Endodermal cell (in vitro differentiated cells): Measurements from ENCODE around the gene NEBL. TPM values are rescaled to one million over a fixed set of nuclear protein-coding genes. Genes with fewer than 3 reads are reported as not detected.

Source experiments
- DNase-seq: peaks from one replicate; pipeline ENCODE4 v3.0.0-alpha.2; 2017
- H3K27ac ChIP-seq: 2 replicates; pipeline ENCODE4 v1.5.1; 2013; ENCODE audit warnings: mild to moderate bottlenecking, low read depth, low read length, moderate library complexity
- H3K27me3 ChIP-seq: 2 replicates; pipeline ENCODE4 v1.6.1; 2013; ENCODE audit warnings: mild to moderate bottlenecking, low read length, moderate library complexity; ENCODE audit not compliant: insufficient read depth, control insufficient read depth, poor library complexity, severe bottlenecking
- H3K36me3 ChIP-seq: 2 replicates; pipeline ENCODE4 v1.7.0; 2013; ENCODE audit warnings: mild to moderate bottlenecking, low read length, moderate library complexity; ENCODE audit not compliant: control insufficient read depth, insufficient read depth
- H3K4me1 ChIP-seq: one replicate; pipeline ENCODE4 v1.7.0; 2013; ENCODE audit warnings: low read length; ENCODE audit not compliant: control insufficient read depth, insufficient read depth
- H3K4me3 ChIP-seq: 2 replicates; pipeline ENCODE4 v1.5.1; 2013; ENCODE audit warnings: mild to moderate bottlenecking, low read length, moderate library complexity
- H3K9ac ChIP-seq: 2 replicates; pipeline ENCODE4 v1.6.1; 2013; ENCODE audit warnings: mild to moderate bottlenecking, low read length, moderate library complexity; ENCODE audit not compliant: poor library complexity, severe bottlenecking; ENCODE audit errors: extremely low read depth
- H3K9me3 ChIP-seq: 2 replicates; pipeline ENCODE4 v1.6.1; 2013; ENCODE audit warnings: mild to moderate bottlenecking, low read length, moderate library complexity; ENCODE audit not compliant: control insufficient read depth
- H3K27ac Mint-ChIP-seq: 2 replicates; pipeline ENCODE4 v1.8.0; 2020; ENCODE audit warnings: mixed read lengths
- H3K27me3 Mint-ChIP-seq: 2 replicates; pipeline ENCODE4 v1.8.0; 2021; ENCODE audit warnings: mild to moderate bottlenecking, mixed read lengths; ENCODE audit not compliant: insufficient read depth
- H3K36me3 Mint-ChIP-seq: 2 replicates; pipeline ENCODE4 v1.8.0; 2020; ENCODE audit warnings: low read depth, mixed read lengths
- H3K4me1 Mint-ChIP-seq: 2 replicates; pipeline ENCODE4 v1.8.0; 2020; ENCODE audit warnings: mixed read lengths
- H3K4me3 Mint-ChIP-seq: 2 replicates; pipeline ENCODE4 v1.8.0; 2020; ENCODE audit warnings: mild to moderate bottlenecking, moderate library complexity, mixed read lengths
- H3K9me3 Mint-ChIP-seq: 2 replicates; pipeline ENCODE4 v1.8.0; 2020; ENCODE audit warnings: mild to moderate bottlenecking, mixed read lengths
- WGBS, 2 experiments: methylation state at CpG; one replicate each; pipeline versions ENCODE4 v1.1.5 to v1.1.7; 2013; ENCODE audit warnings: missing lambda C conversion rate in 2 of 2, mixed read lengths in 1 of 2; ENCODE audit not compliant: insufficient coverage in 1 of 2, insufficient read length in 1 of 2; 5-methylcytosine and 5-hydroxymethylcytosine counted together
- total RNA-seq, 2 donors: library from RNA; stranded (reverse); fragmentation: NEBNext Ultra II Directional in 1 of 2; extraction: Animal tissue kit (Norgen Biotek cat#: 25700) in 1 of 2; gene quantifications; 2 replicates in 1 of 2; 3 replicates in 1 of 2; pipeline ENCODE4 v1.2.1, GENCODE V29; 2021
- TF ChIP-seq, protein P1 (sequence below): fragments of 200-600 bp; sonication (generic); conservative IDR thresholded peaks from 2 replicates; pipeline ENCODE4 v1.5.0; 2021; ENCODE audit warnings: antibody characterized with exemption, mild to moderate bottlenecking

Gene NEBL
- total RNA-seq, 2 donors from 2014 or later, result 39.8 to 61.6 TPM

DNA sequence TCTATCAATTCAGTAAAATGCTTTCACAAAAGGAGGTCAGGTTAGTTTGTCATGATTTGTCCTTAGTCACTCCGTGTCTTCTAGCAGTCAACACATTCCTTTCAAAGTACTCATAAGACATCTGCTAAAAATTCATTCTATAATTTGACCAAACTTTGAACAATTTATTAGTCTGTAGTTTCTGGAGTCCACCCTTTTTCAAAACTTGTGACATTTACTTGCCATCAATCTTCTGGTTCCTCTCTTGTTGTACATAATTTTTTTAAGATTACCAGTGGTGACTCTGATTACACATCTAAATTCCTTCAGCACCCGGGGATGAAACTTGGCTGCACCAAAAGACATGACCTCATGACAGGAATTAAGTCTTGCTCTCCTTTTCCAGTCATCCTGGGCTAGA, 130.1 kb downstream of the NEBL start:
- H3K36me3 Mint-ChIP-seq, result no peaks in the 10 kb centered on the region
- H3K9me3 Mint-ChIP-seq, result no peaks in the 10 kb centered on the region
- DNase-seq, result no peak
- Histone ChIP-seq H3K4me1 (peaks cover 3% of the 10 kb centered on the region), H3K27me3 (no peaks in the 10 kb centered on the region), H3K27ac (no peak overlapping the region), H3K9ac (no peak overlapping the region), H3K9me3 (no peaks in the 10 kb centered on the region), H3K36me3 (no peaks in the 10 kb centered on the region), H3K4me3 (no peak overlapping the region)
- no peaks in the 10 kb centered on the region for H3K27me3 Mint-ChIP-seq
- TF ChIP-seq, protein P1, sequence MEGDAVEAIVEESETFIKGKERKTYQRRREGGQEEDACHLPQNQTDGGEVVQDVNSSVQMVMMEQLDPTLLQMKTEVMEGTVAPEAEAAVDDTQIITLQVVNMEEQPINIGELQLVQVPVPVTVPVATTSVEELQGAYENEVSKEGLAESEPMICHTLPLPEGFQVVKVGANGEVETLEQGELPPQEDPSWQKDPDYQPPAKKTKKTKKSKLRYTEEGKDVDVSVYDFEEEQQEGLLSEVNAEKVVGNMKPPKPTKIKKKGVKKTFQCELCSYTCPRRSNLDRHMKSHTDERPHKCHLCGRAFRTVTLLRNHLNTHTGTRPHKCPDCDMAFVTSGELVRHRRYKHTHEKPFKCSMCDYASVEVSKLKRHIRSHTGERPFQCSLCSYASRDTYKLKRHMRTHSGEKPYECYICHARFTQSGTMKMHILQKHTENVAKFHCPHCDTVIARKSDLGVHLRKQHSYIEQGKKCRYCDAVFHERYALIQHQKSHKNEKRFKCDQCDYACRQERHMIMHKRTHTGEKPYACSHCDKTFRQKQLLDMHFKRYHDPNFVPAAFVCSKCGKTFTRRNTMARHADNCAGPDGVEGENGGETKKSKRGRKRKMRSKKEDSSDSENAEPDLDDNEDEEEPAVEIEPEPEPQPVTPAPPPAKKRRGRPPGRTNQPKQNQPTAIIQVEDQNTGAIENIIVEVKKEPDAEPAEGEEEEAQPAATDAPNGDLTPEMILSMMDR, result no peak
- H3K4me1 Mint-ChIP-seq, result peaks cover 14% of the 10 kb centered on the region
- no peak overlapping the region for H3K4me3 Mint-ChIP-seq
- 61 to 85% methylated on average over 2 of the region's 2 CpGs for WGBS, 2 experiments
- H3K27ac Mint-ChIP-seq, result no peak overlapping the region

DNA sequence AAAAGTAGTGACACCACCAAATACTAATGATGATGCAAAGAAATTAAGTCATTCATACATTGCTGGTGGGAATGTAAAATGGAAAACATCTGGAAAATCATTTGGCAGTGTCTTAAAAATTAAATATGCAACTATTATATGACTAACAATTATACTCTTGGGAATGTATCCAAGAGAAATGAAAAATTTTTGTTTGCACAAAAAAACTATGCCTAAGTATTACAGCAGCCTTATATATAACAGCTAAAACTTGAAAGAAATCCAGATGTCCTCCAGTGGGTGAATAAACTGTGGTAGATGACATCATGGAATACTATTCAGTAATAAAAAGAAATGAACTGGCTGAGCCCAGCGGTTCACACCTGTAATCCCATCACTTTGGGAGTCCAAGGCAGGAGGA, 132.0 kb downstream of the NEBL start:
- Histone ChIP-seq H3K27me3 (no peaks in the 10 kb centered on the region), H3K36me3 (no peaks in the 10 kb centered on the region), H3K27ac (no peak overlapping the region), H3K4me3 (no peak overlapping the region), H3K9ac (no peak overlapping the region), H3K9me3 (no peaks in the 10 kb centered on the region), H3K4me1 (peaks cover 3% of the 10 kb centered on the region)
- Mint-ChIP-seq H3K4me1 (peaks cover 24% of the 10 kb centered on the region), H3K27ac (no peak overlapping the region), H3K36me3 (no peaks in the 10 kb centered on the region), H3K9me3 (no peaks in the 10 kb centered on the region), H3K27me3 (no peaks in the 10 kb centered on the region), H3K4me3 (no peak overlapping the region)
- TF ChIP-seq, protein P1, result no peak
- 87 to 100% methylated on average over 1 of the region's 1 CpG for WGBS, 2 experiments
- no peak for DNase-seq

DNA sequence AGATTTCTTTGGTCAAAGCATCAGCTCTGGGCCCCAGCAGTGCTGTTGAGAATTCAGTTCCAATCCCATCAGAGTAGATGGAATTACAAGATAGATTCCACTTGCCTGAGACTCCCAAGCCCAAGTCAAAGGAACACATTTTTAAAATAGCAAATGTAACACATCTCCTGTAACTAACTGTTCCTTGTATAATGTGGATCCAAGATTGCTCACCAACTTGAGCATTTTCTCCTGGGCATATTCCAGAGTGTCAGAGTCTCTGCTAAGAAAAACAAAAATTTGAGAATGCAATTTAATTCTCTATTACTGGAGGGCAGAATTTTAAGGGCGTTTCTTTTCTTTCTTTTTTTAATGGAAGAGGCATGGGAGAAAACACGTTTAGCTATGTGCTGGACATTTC, 136.7 kb downstream of the NEBL start:
- 89% methylated on average over 1 of the region's 2 CpGs; no CpG with 5 or more reads in 1 of the 2 experiments for WGBS, 2 experiments
- peaks cover 12% of the 10 kb centered on the region for H3K9me3 Mint-ChIP-seq

More for the DNA sequence above, 136.7 kb downstream of the NEBL start:
- Histone ChIP-seq H3K4me3 (no peak overlapping the region), H3K27ac (no peak overlapping the region), H3K36me3 (no peaks in the 10 kb centered on the region), H3K9me3 (no peaks in the 10 kb centered on the region), H3K27me3 (no peaks in the 10 kb centered on the region), H3K4me1 (no peaks in the 10 kb centered on the region), H3K9ac (no peak overlapping the region)
- Mint-ChIP-seq H3K36me3 (no peaks in the 10 kb centered on the region), H3K4me1 (peaks cover 9% of the 10 kb centered on the region), H3K27ac (no peak overlapping the region), H3K4me3 (no peak overlapping the region), H3K27me3 (no peaks in the 10 kb centered on the region)
- no peak for DNase-seq
- TF ChIP-seq, protein P1, result no peak
